Right atrium auricular region (tissue), 2 donors: Measurements from ENCODE around the gene KRT84. TPM values are rescaled to one million over a fixed set of nuclear protein-coding genes. Genes with fewer than 3 reads are reported as not detected.

ENCODE experiments used
- DNase-seq: peaks from one replicate; pipeline ENCODE4 v3.0.0-alpha.2; 2019; ENCODE audit warnings: low spot score
- H3K27ac ChIP-seq, 2 donors: fragments of 200-600 bp; sonication (generic); 1 replicate in 1 of 2; 2 replicates in 1 of 2; pipeline ENCODE4 v1.5.1; 2016 to 2019
- H3K27me3 ChIP-seq, 2 donors: fragments of 200-600 bp; sonication (generic); one replicate each; pipeline versions ENCODE4 v1.5.1 to v1.6.0; 2017 to 2019
- H3K36me3 ChIP-seq: fragments of 200-600 bp; sonication (generic); one replicate; pipeline ENCODE4 v1.5.1; 2016
- H3K4me1 ChIP-seq, 2 donors: fragments of 200-600 bp; sonication (generic); one replicate each; pipeline versions ENCODE4 v1.5.1 to v1.6.0; 2017 to 2019
- H3K4me3 ChIP-seq, 2 donors: fragments of 200-600 bp; sonication (generic); 1 replicate in 1 of 2; 2 replicates in 1 of 2; pipeline ENCODE4 v1.5.1; 2017 to 2019; ENCODE audit warnings: mild to moderate bottlenecking in 1 of 2, moderate library complexity in 1 of 2
- H3K9me3 ChIP-seq, 2 donors: fragments of 200-600 bp; sonication (generic); one replicate each; pipeline ENCODE4 v1.5.1; 2019
- CTCF ChIP-seq, 2 donors: fragments of 200-600 bp; sonication (generic); IDR thresholded peaks; one replicate each; pipeline ENCODE4 v1.5.1; 2019; ENCODE audit warnings: antibody characterized with exemption in 2 of 2
- total RNA-seq, 2 donors: library from RNA; depleted of rRNA; stranded (reverse); fragments of >200 nt; gene quantifications; one replicate each; pipeline ENCODE4 v1.1.0, GENCODE V29; 2016

KRT84 gene
- total RNA-seq, 2 donors from 2014 or later, result 0.28 TPM; not detected in 1

GRCh38 chr12:52401526-52401925 is 16.1 kb upstream of the KRT84 start:
- no peak for DNase-seq
- Histone ChIP-seq H3K27ac (no peak overlapping the region), H3K36me3 (no peaks in the 10 kb centered on the region), H3K9me3 (no peaks in the 10 kb centered on the region), H3K4me1 (no peaks in the 10 kb centered on the region), H3K4me3 (no peak overlapping the region), H3K27me3 (no peaks in the 10 kb centered on the region)
- TF ChIP-seq CTCF (IDR thresholded peaks at IDR 0.05), result no peak

- Histone ChIP-seq H3K4me1 (no peaks in the 10 kb centered on the region), H3K4me3 (no peak overlapping the region), H3K9me3 (no peaks in the 10 kb centered on the region), H3K27me3 (no peaks in the 10 kb centered on the region), H3K36me3 (no peaks in the 10 kb centered on the region), H3K27ac (no peak overlapping the region)
- DNase-seq, result no peak
- TF ChIP-seq CTCF (IDR thresholded peaks at IDR 0.05), result no peak
Observed at GRCh38 chr12:52400906-52401305, 15.5 kb upstream of the KRT84 start.

- no peaks in the 10 kb centered on the region for H3K27me3 ChIP-seq
- no peak overlapping the region for H3K4me3 ChIP-seq
- H3K4me1 ChIP-seq, result no peaks in the 10 kb centered on the region
- no peaks in the 10 kb centered on the region for H3K36me3 ChIP-seq
- H3K9me3 ChIP-seq, result no peaks in the 10 kb centered on the region
- H3K27ac ChIP-seq, result no peak overlapping the region
- TF ChIP-seq CTCF (IDR thresholded peaks at IDR 0.05), result no peak
- no peak for DNase-seq
Observed at GRCh38 chr12:52399756-52400155, 14.3 kb upstream of the KRT84 start.

- H3K36me3 ChIP-seq, result no peaks in the 10 kb centered on the region
- no peaks in the 10 kb centered on the region for H3K9me3 ChIP-seq
- no peak for DNase-seq
- no peaks in the 10 kb centered on the region for H3K27me3 ChIP-seq
- no peak for TF ChIP-seq CTCF (IDR thresholded peaks at IDR 0.05)
- no peaks in the 10 kb centered on the region for H3K4me1 ChIP-seq
- H3K27ac ChIP-seq, result no peak overlapping the region
- H3K4me3 ChIP-seq, result no peak overlapping the region
Observed at GRCh38 chr12:52398176-52398575, 12.7 kb upstream of the KRT84 start.

- TF ChIP-seq CTCF (IDR thresholded peaks at IDR 0.05), result no peak
- no peaks in the 10 kb centered on the region for H3K4me1 ChIP-seq
- H3K27me3 ChIP-seq, result no peaks in the 10 kb centered on the region
- H3K4me3 ChIP-seq, result no peak overlapping the region
- no peak for DNase-seq
- no peaks in the 10 kb centered on the region for H3K36me3 ChIP-seq
- H3K27ac ChIP-seq, result no peak overlapping the region
- H3K9me3 ChIP-seq, result no peaks in the 10 kb centered on the region
Observed at GRCh38 chr12:52396656-52397055, 11.2 kb upstream of the KRT84 start.

- no peak for TF ChIP-seq CTCF (IDR thresholded peaks at IDR 0.05)
- no peak overlapping the region for H3K27ac ChIP-seq
- H3K4me1 ChIP-seq, result no peaks in the 10 kb centered on the region
- no peaks in the 10 kb centered on the region for H3K9me3 ChIP-seq
- no peak for DNase-seq
- no peaks in the 10 kb centered on the region for H3K36me3 ChIP-seq
- no peaks in the 10 kb centered on the region for H3K27me3 ChIP-seq
- H3K4me3 ChIP-seq, result no peak overlapping the region
Observed at GRCh38 chr12:52395761-52396434, 10.4 kb upstream of the KRT84 start.
